Measurements from ENCODE around the gene TLDC2. TPM values are rescaled to one million over a fixed set of nuclear protein-coding genes. Genes with fewer than 3 reads are reported as not detected.

The TLDC2 gene
- total and polyA plus RNA-seq, 4 experiments from 2014 or later = 0.52 TPM; not detected in 3

DNA sequence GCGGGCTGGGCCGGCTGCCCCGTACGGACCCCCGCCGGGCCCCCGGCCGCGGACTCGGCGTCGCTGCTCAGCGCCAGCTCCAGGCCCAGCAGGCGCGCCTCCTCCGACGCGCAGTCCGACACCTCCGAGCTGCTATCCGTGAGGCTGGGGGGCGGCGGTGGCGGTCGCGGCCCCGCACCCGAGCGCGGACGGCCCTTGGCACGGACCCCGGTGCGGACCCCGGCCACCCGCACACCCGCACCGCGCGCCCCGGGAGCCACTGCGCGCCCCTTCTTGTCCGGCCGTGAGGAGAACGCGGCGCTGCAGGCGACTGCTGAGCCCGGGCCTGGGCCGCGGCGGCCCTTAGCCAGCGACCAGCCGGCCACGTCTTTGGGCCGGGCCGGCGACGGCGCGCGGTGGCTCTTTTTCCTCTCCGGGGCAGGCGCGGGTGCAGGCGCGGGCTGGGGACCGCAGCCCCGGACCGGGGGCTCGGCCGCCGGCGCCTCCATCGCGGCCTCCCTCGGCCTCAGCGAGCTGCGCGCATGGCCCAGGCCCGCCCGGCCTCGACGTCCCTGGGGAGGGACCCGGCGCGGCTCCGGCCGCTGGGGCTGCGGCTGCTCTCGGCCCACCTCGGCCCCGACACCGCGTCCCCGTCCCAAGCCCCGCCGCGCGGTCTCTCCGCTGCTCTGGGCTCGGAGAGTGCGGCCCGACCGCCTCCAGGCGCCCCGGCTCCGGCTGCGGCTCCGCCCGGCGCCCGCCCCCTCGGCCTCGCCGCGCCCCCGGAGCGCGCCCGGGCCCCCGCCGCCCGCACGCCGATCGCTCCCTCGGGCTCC is 12.9 kb upstream of the TLDC2 start:
- H3K27ac Mint-ChIP-seq = no peak overlapping the region
- Histone ChIP-seq H3K9me3 (ENCODE audit: control insufficient read depth in 1 of 2, low read length in 2 of 2) (no peaks in the 10 kb centered on the region), H3K4me3 (ENCODE audit: low read length in 2 of 2) (no peak overlapping the region), H3K27ac (ENCODE audit: low read depth, low read length) (no peak overlapping the region), H3K36me3 (ENCODE audit: insufficient read depth, low read length) (no peaks in the 10 kb centered on the region), H3K27me3 (ENCODE audit: insufficient read depth, low read length) (peaks cover 6% of the 10 kb centered on the region), H3K4me1 (ENCODE audit: insufficient read depth, low read length) (no peaks in the 10 kb centered on the region)
- H3K4me3 Mint-ChIP-seq = no peak overlapping the region
- DNase-seq = no peak
- POLR2A ChIA-PET (ENCODE audit: partially characterized antibody) = interaction anchor here (1.3 to 1.7 kb wide), 2 partner anchors 24 to 89 kb away, joined by 4 read pairs; partner anchors contain the start of gene DSN1
- CTCF ChIA-PET (ENCODE audit: partially characterized antibody) = no interaction called here
- peaks cover 0 to 2% (median 0%) of the 10 kb centered on the region in 8 donors for H3K9me3 Mint-ChIP-seq
- intact Hi-C loops (cut with micrococcal nuclease) = no loop called here
- peaks cover 0 to 9% (median 2%) of the 10 kb centered on the region in 4 donors for H3K4me1 Mint-ChIP-seq
- H3K27me3 Mint-ChIP-seq = peaks cover 19 to 31% of the 10 kb centered on the region in 2 donors
- H3K36me3 Mint-ChIP-seq = no peaks in the 10 kb centered on the region

DNA sequence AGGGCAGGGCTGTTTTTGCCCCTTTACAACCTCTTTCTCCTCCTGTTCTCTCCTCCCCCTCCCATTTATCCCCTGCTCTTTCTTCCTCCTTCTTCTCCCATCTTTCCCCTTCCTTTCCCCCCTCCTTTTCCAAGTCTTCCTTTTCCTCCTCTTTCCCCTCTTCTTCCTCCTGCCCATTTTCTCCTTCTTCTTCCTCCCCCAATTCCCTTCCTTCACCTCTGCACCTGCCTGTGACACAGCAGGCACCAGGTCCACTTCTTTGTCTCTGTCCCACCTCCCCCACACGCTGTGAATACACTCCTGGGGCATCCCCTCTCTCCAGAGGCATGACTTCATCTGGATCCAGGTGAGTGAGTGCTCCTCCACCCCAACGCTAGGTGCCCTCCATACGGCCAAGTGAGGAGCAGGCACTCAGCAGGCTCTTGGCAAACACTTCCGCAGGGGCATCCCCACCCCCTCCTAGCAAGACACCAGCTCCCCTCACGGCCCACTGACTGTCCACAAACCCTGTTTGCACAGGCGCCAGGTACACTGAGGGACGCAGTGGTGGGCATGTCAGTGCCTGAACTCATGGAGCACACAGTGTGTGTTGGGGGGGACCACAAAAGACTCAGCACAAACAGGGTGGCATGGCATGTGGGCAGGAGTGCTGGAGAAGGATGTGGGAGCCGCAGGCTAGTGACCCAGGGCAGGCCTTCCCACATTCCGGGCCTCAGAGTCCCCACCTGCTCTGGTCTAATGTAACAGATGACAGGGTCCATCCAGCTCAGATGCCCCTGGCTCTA is 10.7 kb upstream of the TLDC2 start:
- H3K27me3 Mint-ChIP-seq = peaks cover 19 to 31% of the 10 kb centered on the region in 2 donors
- Histone ChIP-seq H3K9me3 (ENCODE audit: control insufficient read depth in 1 of 2, low read length in 2 of 2) (no peaks in the 10 kb centered on the region), H3K36me3 (ENCODE audit: insufficient read depth, low read length) (no peaks in the 10 kb centered on the region), H3K4me3 (ENCODE audit: low read length in 2 of 2) (no peak overlapping the region), H3K27ac (ENCODE audit: low read depth, low read length) (no peak overlapping the region), H3K27me3 (ENCODE audit: insufficient read depth, low read length) (peaks cover 6% of the 10 kb centered on the region), H3K4me1 (ENCODE audit: insufficient read depth, low read length) (no peaks in the 10 kb centered on the region)
- peak overlapping the region in 6 of 8 donors; percentile 60 to 72 (median 69) for H3K4me3 Mint-ChIP-seq
- intact Hi-C loops (cut with micrococcal nuclease) = no loop called here
- no peak for DNase-seq
- H3K4me1 Mint-ChIP-seq = peaks cover 0 to 9% (median 2%) of the 10 kb centered on the region in 4 donors
- CTCF ChIA-PET (ENCODE audit: partially characterized antibody) = no interaction called here
- H3K36me3 Mint-ChIP-seq = no peaks in the 10 kb centered on the region
- POLR2A ChIA-PET (ENCODE audit: partially characterized antibody) = no interaction called here
- peaks cover 0 to 2% (median 0%) of the 10 kb centered on the region in 8 donors for H3K9me3 Mint-ChIP-seq
- no peak overlapping the region for H3K27ac Mint-ChIP-seq

DNA sequence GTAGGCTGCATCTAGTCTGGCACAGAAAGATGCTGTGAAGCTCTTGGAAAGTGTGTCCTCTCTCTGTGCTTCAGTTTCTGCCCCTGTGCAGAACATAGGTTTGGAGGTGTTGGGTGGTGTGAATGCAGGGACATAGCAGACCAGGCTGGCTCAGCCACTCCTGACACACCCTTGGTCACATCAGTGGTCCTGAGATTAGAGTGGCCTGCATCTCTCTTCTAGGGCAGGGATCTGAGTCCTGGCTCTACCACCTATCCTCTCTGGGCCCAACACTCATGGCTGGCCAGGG is 10.1 kb upstream of the TLDC2 start:
- intact Hi-C loops (cut with micrococcal nuclease) = no loop called here
- H3K36me3 ChIP-seq (ENCODE audit: insufficient read depth, low read length) = no peaks in the 10 kb centered on the region
- no peaks in the 10 kb centered on the region for H3K9me3 ChIP-seq (ENCODE audit: control insufficient read depth in 1 of 2, low read length in 2 of 2)
- Mint-ChIP-seq H3K27ac (no peak overlapping the region), H3K27me3 (peaks cover 19 to 31% of the 10 kb centered on the region in 2 donors), H3K36me3 (no peaks in the 10 kb centered on the region), H3K4me1 (peaks cover 0 to 9% (median 2%) of the 10 kb centered on the region in 4 donors), H3K4me3 (peak overlapping the region in 2 of 8 donors; percentile 29 to 72), H3K9me3 (peaks cover 0 to 2% (median 0%) of the 10 kb centered on the region in 8 donors)
- H3K4me1 ChIP-seq (ENCODE audit: insufficient read depth, low read length) = no peaks in the 10 kb centered on the region
- ChIA-PET POLR2A (ENCODE audit: partially characterized antibody) (no interaction called here), CTCF (ENCODE audit: partially characterized antibody) (no interaction called here)
- DNase-seq = no peak
- no peak overlapping the region for H3K4me3 ChIP-seq (ENCODE audit: low read length in 2 of 2)
- H3K27ac ChIP-seq (ENCODE audit: low read depth, low read length) = no peak overlapping the region
- H3K27me3 ChIP-seq (ENCODE audit: insufficient read depth, low read length) = peaks cover 6% of the 10 kb centered on the region

DNA sequence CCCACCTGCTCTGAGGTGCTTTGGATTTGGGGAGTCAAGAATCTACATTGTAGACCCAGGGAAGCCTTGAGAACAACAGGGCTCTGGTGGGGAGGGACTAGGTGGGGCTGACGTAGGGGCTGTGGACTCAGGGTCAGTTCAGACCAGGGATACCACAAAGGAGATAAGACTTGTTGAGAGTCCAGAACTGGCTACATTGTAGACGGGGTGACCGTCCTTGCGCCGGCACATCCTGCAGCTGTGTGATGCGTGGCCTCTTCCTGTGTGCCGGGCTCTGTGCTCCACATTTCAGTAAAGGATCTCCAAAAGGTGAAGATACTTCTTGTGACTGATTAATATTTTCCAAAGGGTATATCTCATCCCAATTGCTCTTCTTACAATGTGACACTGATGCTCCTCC is 9.8 kb upstream of the TLDC2 start:
- CTCF ChIA-PET (ENCODE audit: partially characterized antibody) = no interaction called here
- Mint-ChIP-seq H3K9me3 (peaks cover 0 to 2% (median 0%) of the 10 kb centered on the region in 8 donors), H3K4me3 (peak overlapping the region in 4 of 8 donors; percentile 17 to 76 (median 50))

DNA sequence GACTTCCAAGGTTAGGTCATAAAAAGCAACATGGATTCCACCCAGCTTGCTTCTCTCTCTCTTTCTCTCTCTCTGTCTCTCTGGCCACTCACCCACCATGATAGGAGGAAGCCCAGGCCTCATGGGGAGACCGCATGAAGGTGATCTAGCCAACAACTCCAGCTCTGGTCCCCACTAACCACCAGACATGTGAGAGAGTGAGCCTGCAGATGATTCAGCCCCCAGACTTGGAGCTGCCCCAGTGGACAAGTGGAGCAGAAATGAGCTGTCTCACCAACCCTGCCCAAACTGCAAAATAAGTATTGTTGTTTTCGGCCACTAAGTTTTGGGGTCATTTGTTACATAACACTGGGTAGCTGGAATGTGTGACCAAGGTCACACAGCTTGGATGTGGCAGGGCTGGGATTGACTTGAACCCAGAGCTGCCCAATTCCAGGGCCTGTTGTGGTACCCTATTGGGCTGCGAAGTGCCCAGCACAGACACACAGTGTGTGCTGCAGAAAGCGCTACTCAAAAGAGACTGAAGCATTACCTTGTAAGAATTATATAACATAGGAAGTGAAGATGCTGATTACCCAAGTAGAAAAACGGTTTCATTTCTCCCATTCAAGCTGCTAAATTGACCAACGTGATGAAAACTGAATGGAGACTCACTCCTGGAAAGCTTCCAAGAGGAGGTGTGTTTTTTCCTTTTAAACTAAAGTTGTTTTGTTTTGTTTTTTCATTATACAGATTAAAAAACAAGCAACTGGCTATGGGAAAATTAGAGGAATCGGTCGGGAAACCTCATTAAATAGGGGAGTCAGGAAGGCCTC is 9.1 kb upstream of the TLDC2 start:
- Mint-ChIP-seq H3K9me3 (peaks cover 0 to 2% (median 0%) of the 10 kb centered on the region in 8 donors), H3K27me3 (peaks cover 19 to 25% of the 10 kb centered on the region in 2 donors), H3K36me3 (no peaks in the 10 kb centered on the region), H3K4me3 (peak overlapping the region in 3 of 8 donors; percentile 17 to 76 (median 52)), H3K27ac (peak overlapping the region in 1 of 7 donors; percentile 35), H3K4me1 (peaks cover 0 to 4% (median 2%) of the 10 kb centered on the region in 4 donors)
- Histone ChIP-seq H3K9me3 (ENCODE audit: control insufficient read depth in 1 of 2, low read length in 2 of 2) (no peaks in the 10 kb centered on the region), H3K27me3 (ENCODE audit: insufficient read depth, low read length) (peaks cover 6% of the 10 kb centered on the region), H3K4me1 (ENCODE audit: insufficient read depth, low read length) (no peaks in the 10 kb centered on the region), H3K36me3 (ENCODE audit: insufficient read depth, low read length) (no peaks in the 10 kb centered on the region), H3K27ac (ENCODE audit: low read depth, low read length) (no peak overlapping the region), H3K4me3 (ENCODE audit: low read length in 2 of 2) (no peak overlapping the region)
- ChIA-PET CTCF (ENCODE audit: partially characterized antibody) (no interaction called here), POLR2A (ENCODE audit: partially characterized antibody) (no interaction called here)
- no peak for DNase-seq
- intact Hi-C loops (cut with micrococcal nuclease) = no loop called here

More for the DNA sequence above, 9.8 kb upstream of the TLDC2 start:
- Mint-ChIP-seq H3K27me3 (peaks cover 19 to 30% of the 10 kb centered on the region in 2 donors), H3K4me1 (peaks cover 0 to 8% (median 2%) of the 10 kb centered on the region in 4 donors), H3K36me3 (no peaks in the 10 kb centered on the region), H3K27ac (no peak overlapping the region)
- POLR2A ChIA-PET (ENCODE audit: partially characterized antibody) = no interaction called here
- Histone ChIP-seq H3K4me1 (ENCODE audit: insufficient read depth, low read length) (no peaks in the 10 kb centered on the region), H3K9me3 (ENCODE audit: control insufficient read depth in 1 of 2, low read length in 2 of 2) (no peaks in the 10 kb centered on the region), H3K4me3 (ENCODE audit: low read length in 2 of 2) (no peak overlapping the region), H3K27me3 (ENCODE audit: insufficient read depth, low read length) (peaks cover 6% of the 10 kb centered on the region), H3K27ac (ENCODE audit: low read depth, low read length) (no peak overlapping the region), H3K36me3 (ENCODE audit: insufficient read depth, low read length) (no peaks in the 10 kb centered on the region)
- no peak for DNase-seq
- intact Hi-C loops (cut with micrococcal nuclease) = no loop called here

DNA sequence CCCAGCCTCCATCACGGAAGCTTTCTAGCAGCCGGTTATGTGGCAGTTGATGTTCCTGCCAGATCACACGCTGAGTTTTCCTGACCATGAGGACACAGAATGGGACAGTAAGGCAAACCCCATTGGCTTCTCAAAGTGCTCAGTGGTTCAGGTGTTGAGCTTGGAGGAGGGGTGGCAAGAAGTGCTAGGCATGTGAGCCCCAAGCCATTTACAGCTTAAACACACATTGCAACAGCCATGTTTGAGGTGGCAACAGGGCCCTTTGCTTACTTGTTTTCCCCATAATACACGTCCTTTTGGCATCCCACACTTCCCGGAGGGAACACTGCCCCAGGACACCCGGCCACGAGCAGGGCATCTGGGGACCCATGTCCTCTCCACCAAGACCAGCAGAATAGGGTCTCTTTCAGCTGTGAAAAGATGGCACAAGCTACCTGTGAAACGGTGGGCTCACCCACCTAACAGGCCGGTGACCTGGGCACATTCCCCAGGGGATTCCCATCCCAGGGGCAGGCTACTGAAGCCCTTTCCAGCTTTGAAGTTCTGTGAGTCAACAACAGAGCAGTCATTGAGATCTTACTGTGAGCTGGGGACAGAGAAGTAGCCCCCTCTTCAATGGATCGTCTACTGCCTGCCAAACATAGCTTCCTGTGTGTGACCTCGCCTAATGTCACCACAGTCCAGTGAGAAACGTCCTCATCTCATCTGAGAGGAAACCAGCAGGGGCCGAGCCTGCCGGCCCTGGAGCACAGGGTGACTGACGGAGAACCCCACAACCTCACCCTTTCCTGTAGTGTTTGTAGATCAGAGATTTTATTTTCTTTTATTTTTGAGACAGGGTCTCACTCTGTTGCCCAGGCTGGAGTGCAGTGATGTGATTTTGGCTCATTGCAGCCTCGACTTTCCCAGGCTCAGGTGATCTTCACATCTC is 4.0 kb upstream of the TLDC2 start:
- Mint-ChIP-seq H3K4me1 (no peaks in the 10 kb centered on the region), H3K27me3 (peaks cover 1 to 2% of the 10 kb centered on the region in 2 donors), H3K9me3 (no peaks in the 10 kb centered on the region), H3K36me3 (peaks cover 0 to 6% of the 10 kb centered on the region in 2 donors), H3K27ac (no peak overlapping the region), H3K4me3 (no peak overlapping the region)
- Histone ChIP-seq H3K4me1 (ENCODE audit: insufficient read depth, low read length) (no peaks in the 10 kb centered on the region), H3K36me3 (ENCODE audit: insufficient read depth, low read length) (no peaks in the 10 kb centered on the region), H3K9me3 (ENCODE audit: control insufficient read depth in 1 of 2, low read length in 2 of 2) (no peaks in the 10 kb centered on the region), H3K4me3 (ENCODE audit: low read length in 2 of 2) (no peak overlapping the region), H3K27me3 (ENCODE audit: insufficient read depth, low read length) (no peaks in the 10 kb centered on the region), H3K27ac (ENCODE audit: low read depth, low read length) (no peak overlapping the region)
- ChIA-PET POLR2A (ENCODE audit: partially characterized antibody) (no interaction called here), CTCF (ENCODE audit: partially characterized antibody) (no interaction called here)
- intact Hi-C loops (cut with micrococcal nuclease) = no loop called here
- no peak for DNase-seq

All from CD4-positive, alpha-beta memory T cell (primary cell).